Activated gamma-delta T cell (primary cell): ENCODE data around the gene MMADHC.
"Not testable (repeated sequence)": the region's sequence is repeated elsewhere in the genome, so short reads cannot be mapped to it uniquely, and the experiment has no call there.

Experiments
- DNase-seq: peaks from one replicate; lab custom pipeline; 2025; lab: John Stamatoyannopoulos, UW

The MMADHC gene

DNA sequence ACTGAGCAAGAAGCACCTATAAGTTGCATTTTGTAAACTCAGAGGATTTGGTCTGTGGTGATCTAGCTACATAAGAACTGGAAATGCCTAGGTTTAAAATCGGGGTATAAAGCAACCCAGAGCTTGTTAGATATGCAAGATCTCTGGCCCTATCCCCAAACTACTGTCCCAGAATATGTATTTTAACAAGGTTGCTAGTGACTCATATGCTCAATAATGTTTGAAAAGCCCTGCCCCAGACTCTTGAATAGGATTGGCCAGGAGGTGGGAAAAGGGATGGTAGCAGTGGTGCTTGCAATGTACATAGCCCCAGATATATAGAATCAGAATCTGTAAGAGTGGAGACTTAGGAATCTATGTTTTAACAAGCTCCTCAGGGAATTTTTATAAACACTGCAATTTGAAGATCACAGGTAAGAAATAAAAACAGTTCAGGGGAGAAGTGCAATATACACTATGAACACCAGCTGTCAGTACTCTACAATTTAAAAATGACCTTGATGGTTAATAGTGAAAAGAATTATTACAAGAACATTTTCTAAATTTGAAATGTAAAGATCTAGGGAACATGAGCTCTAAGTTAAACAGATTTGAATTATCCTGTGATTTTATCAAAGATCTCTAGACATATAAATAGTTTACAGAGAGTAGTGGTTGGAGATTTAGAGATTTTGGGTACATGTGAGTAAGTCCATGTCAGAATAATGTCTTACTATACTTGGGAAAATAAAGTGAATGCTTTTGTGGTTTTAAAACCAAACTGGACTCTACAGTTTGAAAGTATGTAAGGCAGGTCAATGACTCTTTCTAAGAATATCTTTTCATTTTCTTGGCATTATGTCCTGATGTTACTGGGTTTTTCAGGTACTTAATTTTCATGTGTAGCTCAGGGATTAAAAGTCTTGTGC is 7.7 kb upstream of the MMADHC start:
- DNase-seq, result no peak

- no peak for DNase-seq
These were observed 6.8 kb upstream of the MMADHC start for GRCh38 chr2:149594411-149594810.

DNA sequence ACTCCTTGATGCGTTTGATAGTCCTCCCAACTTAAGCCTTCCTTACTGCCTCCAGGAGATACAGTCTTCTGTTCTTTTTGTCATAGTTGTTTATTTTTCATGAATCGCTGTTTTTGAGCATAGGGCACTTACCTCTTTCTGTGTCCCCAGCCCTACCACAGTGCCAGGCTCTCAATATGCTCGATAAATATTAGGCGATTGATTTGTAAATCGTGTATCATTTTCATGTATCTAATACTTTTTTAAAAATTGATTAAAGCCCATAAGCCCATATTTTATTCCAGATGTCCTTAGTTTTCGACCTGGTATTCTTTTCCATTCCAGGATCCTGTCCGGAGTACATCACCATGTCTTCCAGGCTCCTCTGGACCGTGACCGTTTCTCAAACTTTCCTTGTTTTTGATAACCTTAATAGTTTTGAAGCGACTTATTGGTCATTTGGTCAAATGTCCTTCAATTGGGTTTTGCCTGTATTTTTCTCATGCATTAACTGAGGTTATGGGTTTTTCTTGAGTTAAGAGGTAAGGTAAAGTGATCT is 444 bp upstream of the MMADHC start:
- DNase-seq, result no peak

DNA sequence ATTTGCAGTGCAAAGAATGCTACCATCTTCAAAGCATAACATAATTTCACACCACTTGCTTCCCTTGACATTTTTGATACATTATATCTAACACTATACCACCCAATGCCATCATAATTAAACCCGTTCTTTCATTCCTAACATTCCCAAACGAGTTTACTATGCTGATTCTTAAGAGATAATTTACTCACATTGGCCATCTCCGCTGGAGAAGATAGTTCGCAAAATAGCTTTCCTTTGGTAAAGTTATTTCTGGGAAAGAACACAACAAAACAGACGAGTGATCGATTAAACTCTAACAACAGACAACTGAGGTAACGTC is 716 bp downstream of the MMADHC start:
- no peak for DNase-seq

DNA sequence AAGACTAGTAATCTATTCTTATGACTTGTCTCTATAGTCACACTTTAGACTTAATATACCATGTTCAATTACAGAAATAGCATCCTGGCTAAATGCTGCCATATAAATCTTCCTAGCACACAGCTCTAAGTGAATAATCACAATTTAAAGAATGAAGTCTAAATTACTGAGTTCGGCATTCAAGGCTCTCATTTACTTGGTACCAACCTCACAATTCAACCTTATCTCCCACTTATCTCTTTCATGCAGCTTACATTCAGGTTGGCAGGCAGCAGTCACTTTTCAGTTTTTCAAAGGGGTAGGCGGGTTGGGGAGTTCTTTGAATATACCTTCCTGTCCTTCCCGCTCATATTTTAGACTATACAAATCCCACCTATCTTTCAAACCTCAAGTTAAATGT is 1.5 kb downstream of the MMADHC start:
- no peak for DNase-seq

DNA sequence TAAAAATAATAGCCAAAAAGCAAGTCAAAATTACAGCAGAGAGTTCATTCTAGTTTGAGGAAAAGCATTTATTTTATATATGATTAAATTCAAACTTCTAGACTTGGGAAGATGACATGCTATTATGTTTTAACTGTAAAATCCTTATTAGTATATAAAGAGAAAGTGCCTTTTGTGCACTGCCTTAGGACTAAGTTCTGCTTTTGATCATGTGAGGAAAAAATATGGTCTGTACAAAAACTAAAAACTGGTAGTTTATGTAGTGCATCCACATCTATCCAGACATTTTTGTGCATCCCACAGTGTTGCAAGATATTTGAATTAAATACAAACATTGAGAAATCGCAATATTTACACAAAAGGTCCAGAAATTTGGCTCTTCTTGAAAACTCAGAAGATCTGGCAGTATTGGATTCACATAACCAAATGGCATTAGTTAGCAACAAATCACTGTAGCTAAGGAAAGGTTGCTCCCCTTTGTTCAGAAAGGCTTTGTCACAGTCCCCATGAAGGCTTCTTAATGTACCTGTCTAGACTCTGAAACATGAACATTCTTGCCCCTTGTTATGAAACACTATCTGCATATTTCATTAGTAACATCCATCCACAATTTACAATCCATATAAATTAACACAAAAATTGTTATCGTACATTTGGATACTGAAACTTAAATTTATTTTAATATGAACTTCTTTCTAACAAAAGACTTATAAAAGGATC is 2.2 kb downstream of the MMADHC start:
- no peak for DNase-seq

GRCh38 chr2:149579972-149580882 is 7.3 kb downstream of the MMADHC start:
- no peak for DNase-seq

DNA sequence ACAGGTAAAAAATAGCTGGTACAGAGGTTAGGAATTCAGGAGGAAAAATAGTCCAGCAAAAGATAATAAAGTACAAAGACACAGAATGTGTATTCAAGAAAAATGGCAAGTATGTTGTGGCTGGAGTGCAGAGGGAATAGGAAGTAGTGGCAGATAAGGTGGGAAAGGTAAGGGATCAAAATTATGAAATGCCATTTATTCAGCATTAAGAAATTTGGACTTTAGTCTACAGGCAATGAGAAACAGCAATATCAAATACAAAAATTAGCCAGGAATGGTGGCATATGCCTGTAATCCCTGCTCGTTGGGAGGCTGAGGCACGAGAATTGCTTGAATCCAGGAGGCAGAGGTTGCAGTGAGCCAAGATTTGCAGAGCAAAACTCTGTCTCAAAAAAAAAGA is 10.3 kb downstream of the MMADHC start:
- DNase-seq, result no peak

GRCh38 chr2:149575752-149576151 is 11.8 kb downstream of the MMADHC start:
- DNase-seq, result no peak

- DNase-seq, result no peak
These were observed 12.3 kb downstream of the MMADHC start for GRCh38 chr2:149575277-149575676.

- DNase-seq, result no peak
These were observed 13.8 kb downstream of the MMADHC start for GRCh38 chr2:149573760-149574159.

- DNase-seq, result no peak
These were observed 15.2 kb downstream of the MMADHC start for GRCh38 chr2:149572102-149572953.

DNA sequence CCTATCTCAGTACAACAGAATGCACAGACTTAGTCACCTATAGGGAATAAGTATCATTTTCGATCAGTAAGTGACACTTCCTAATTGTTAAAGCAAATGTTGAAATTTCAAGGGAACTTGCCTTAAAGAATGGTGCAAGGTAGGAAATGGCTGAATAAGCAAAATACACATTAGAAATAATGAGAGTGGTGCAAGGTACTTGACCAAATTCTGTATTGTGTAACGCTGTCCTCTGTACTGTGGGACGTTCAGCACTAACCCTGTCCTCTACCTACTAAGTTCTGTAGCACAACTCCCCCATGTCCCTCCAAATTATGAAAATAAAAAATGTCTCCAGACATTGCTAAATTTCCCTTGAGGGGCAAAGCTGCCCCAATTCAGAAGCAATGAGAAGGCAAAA is 19.4 kb downstream of the MMADHC start:
- no peak for DNase-seq

GRCh38 chr2:149566652-149567051 is 20.9 kb downstream of the MMADHC start:
- no peak for DNase-seq

DNA sequence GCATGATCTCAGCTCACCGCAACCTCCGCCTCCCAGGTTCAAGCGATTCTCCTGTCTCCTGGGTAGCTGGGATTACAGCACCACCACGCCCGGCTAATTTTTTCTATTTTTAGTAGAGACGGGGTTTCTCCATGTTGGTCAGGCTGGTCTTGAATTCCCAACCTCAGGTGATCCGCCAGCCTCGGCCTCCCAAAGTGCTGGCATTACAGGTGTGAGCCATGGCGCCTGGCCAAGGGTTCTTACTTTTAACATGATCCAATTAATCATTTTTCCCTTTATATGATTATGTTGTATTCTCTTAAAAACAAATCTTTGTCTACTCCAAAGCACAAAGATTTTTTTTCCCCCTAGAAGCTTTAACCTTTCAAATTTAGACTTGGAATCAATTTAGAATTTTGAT is 21.9 kb downstream of the MMADHC start:
- not testable (repeated sequence) for DNase-seq

DNA sequence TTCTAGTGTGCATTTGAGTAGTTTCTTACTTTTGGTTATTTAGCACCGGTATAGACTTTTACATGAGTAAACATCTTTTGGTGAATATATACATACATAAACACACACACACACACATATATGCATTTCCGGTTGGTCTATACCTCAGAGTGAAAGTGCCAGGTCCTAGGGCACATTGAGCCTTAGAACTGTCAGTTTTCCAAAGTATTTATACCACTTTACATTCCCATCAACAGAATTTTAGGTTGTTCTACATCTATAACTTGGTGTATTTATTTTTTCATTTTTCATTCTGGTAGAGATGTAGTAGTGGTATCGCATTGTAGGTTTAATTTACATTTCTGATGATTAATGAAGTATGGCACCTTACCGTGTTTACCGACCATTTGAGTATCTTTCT is 22.6 kb downstream of the MMADHC start:
- DNase-seq, result no peak

GRCh38 chr2:149564097-149564496 is 23.5 kb downstream of the MMADHC start:
- no peak for DNase-seq

DNA sequence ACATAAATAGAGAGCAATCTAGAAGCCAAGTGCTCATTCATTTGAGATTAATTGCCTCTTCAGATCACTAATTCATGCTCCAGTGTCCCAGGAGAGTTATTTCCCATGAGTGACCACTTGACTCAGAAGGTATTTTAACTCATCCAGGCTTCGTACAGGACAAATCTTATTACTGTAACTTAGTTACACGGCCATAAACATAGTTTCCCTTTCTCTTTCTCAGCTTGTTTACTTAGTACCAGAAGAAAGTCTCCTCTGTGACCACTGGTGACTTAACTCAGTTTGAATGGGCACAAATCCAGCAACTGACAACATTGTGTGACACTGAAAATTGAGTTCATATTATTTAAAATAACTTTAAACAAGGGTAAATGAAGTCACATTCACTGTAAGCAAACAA is 25.3 kb downstream of the MMADHC start:
- no peak for DNase-seq

GRCh38 chr2:149561309-149561926 is 26.2 kb downstream of the MMADHC start:
- DNase-seq, result no peak

GRCh38 chr2:149559341-149560068 is 28.1 kb downstream of the MMADHC start:
- no peak for DNase-seq
